Stomach smooth muscle (tissue), 2 donors: ENCODE measurements around the gene MRTFA.

Source experiments
- H3K27ac ChIP-seq: one replicate; pipeline ENCODE4 v1.7.0; 2013; ENCODE audit warnings: mild to moderate bottlenecking, low read length, inconsistent platforms
- H3K27me3 ChIP-seq, 2 donors: one replicate each; pipeline ENCODE4 v1.7.0; 2013; ENCODE audit warnings: low read length in 2 of 2; ENCODE audit not compliant: insufficient read depth in 2 of 2, control insufficient read depth in 1 of 2
- H3K36me3 ChIP-seq, 2 donors: one replicate each; pipeline ENCODE4 v1.7.0; 2013; ENCODE audit warnings: low read length in 2 of 2; ENCODE audit not compliant: control insufficient read depth in 2 of 2, insufficient read depth in 2 of 2
- H3K4me1 ChIP-seq: one replicate; pipeline ENCODE4 v1.7.0; 2013; ENCODE audit warnings: low read length; ENCODE audit not compliant: control insufficient read depth, insufficient read depth
- H3K4me3 ChIP-seq, 2 donors: one replicate each; pipeline ENCODE4 v1.7.0; 2013; ENCODE audit warnings: low read length in 2 of 2
- H3K9ac ChIP-seq, 2 donors: one replicate each; pipeline ENCODE4 v1.7.0; 2013; ENCODE audit warnings: low read length in 2 of 2, mild to moderate bottlenecking in 1 of 2
- H3K9me3 ChIP-seq, 2 donors: one replicate each; pipeline ENCODE4 v1.7.0; 2013; ENCODE audit warnings: low read length in 2 of 2; ENCODE audit not compliant: control insufficient read depth in 2 of 2
- donor health status: healthy.
- donor health status: Pancreatic carcinoma.

Gene MRTFA

DNA sequence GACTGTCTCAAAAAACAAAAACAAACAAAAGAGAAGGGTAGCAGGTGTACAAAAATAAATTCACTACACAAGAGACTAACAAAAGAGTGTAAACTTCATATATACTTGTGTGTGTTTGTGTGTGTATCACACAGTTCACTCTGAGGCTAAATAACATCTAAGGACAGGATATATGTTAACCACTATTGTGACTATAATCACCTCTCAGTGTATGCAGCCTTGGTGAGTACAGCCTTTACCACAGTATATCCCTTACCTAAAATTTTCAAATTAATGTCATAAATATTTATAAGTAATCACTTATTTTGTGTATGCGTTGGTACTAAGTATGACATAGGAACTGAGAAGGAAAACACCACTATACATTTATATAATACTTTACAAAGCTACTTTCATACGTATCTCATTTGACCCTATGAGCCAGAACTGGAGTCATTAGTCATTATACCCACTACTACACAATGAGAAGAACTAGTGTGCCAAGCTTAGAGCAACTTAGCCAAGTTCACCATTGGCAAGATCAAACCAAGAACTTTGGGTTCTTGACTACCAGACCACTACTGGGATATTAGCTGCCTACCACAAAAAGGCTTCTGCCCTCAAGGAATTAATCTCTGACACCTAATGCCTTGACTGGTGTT is 149.4 kb downstream of the MRTFA start:
- peaks cover 0 to 2% of the 10 kb centered on the region in 2 donors for H3K36me3 ChIP-seq
- no peak overlapping the region for H3K9ac ChIP-seq
- H3K4me3 ChIP-seq = no peak overlapping the region
- no peaks in the 10 kb centered on the region for H3K27me3 ChIP-seq
- H3K27ac ChIP-seq = no peak overlapping the region
- peaks cover 8% of the 10 kb centered on the region for H3K4me1 ChIP-seq
- no peaks in the 10 kb centered on the region for H3K9me3 ChIP-seq

DNA sequence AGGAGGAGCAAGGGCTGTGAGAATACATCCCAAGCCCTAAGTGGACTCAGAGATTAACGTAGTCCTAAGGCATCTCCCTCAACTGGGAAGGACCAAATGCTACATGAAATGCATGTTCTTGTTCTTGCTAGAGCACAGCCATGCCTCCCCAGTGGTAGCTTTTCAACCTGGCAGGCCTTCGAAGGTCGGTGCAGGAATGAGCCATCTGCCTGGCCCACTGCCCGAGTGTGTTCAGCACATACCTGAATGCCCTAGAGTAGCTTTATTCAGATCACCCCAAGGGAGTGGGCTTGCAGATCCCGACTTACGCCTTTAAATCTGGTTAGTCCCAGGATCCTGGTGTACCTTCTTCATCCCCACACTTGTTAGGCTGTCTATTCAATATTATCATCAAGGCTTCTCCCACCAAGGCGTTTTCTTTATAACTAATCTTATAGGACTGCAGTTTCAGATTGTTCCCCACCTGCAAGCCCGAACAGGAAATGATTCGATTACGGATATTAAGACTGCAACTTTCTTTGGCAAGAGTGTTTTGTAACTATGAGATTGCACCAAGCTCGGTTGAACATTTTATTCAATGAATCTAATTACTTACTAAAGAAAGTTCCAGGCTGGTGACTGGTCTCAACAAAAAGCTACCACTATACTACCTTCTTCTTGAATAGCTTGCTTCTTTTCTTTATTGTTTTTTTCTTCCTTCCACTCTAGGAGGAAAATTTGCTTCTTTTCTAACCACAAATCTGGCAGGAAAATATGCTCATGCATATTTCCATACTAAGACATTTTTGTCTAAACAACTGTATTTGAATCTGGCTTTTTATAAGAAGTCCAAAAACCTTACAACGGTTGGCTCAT is 150.5 kb downstream of the MRTFA start:
- peaks cover 0 to 2% of the 10 kb centered on the region in 2 donors for H3K36me3 ChIP-seq
- H3K9me3 ChIP-seq = no peaks in the 10 kb centered on the region
- no peak overlapping the region for H3K27ac ChIP-seq
- no peaks in the 10 kb centered on the region for H3K27me3 ChIP-seq
- H3K4me3 ChIP-seq = no peak overlapping the region
- H3K9ac ChIP-seq = no peak overlapping the region
- peaks cover 5% of the 10 kb centered on the region for H3K4me1 ChIP-seq

DNA sequence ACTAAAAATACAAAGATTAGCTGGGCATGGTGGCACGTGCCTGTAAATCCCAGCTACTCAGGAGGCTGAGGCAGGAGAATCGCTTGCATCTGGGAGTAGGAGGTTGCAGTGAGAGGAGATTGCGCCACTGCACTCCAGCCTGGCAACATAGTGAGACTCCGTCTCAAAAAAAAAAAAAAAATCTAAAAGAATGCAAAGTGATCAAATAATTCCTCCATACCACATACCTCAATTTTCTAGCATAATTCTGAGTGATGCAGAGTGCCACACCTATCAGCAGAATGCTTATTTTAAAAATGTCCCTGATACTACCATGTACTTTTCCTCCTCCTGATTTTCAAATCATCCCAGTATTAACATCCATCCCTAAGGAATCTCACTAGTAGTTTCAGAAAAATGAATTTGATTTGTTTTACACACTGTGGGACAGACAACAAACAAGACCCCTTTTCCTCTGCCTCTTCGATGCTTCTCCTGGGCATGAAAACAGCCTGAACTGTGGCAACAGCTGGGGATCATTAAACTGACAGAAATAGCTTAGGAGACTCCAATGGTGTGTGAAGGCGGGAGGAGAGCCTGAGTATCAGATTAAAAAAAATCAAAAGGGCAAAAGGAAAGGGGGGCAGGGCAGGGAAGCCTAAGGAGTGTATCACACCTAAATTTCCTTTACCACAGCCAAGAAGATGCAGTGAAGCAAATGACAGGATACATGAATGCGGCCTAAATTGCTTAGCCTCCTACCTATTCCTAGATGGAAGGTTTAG is 151.4 kb downstream of the MRTFA start:
- peaks cover 5% of the 10 kb centered on the region for H3K4me1 ChIP-seq

DNA sequence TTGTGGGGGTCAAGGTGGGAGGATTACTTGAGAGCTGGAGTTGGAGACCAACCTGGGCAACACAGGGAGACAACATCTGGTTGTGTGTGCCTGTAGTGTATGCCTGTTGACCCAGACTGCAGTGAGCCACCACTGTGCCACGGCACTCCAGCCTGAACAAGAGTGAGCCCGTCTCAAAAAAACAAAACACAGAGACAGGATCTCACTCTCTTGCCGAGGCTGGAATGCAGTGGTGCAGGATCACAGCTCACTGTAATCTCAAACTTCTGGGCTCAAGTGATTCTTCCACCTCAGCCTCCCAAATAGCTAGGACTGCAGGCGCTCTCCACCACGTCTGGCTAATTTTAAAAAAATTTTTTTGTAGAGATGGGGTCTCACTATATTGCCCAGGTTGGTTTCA is 153.6 kb downstream of the MRTFA start:
- H3K27me3 ChIP-seq = no peaks in the 10 kb centered on the region
- no peak overlapping the region for H3K9ac ChIP-seq
- H3K4me1 ChIP-seq = peaks cover 5% of the 10 kb centered on the region
- H3K36me3 ChIP-seq = peaks cover 0 to 2% of the 10 kb centered on the region in 2 donors
- no peaks in the 10 kb centered on the region for H3K9me3 ChIP-seq
- H3K27ac ChIP-seq = no peak overlapping the region
- H3K4me3 ChIP-seq = no peak overlapping the region

More for the DNA sequence above, 151.4 kb downstream of the MRTFA start:
- Histone ChIP-seq H3K9me3 (no peaks in the 10 kb centered on the region), H3K27me3 (no peaks in the 10 kb centered on the region), H3K27ac (no peak overlapping the region), H3K9ac (no peak overlapping the region), H3K36me3 (peaks cover 0 to 2% of the 10 kb centered on the region in 2 donors), H3K4me3 (no peak overlapping the region)

DNA sequence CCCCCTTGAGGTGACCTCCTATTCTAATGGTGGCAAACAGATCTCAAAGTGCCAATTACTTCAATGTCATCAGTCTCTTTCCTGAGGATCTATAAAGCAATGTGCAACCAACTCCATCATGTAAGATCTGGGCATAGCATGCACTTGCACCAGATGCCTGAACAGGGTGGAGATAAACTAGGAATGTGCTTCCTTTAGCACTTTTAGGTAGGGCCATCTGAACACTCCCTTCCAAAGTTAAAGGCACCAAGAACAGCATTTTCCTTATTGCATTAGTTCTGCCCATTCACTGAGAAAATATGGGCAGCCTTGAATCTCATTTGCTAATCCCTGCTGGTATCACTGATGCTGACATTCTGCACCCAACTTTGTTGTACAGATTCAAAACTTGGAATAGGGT is 154.1 kb downstream of the MRTFA start:
- Histone ChIP-seq H3K27me3 (no peaks in the 10 kb centered on the region), H3K4me3 (no peak overlapping the region), H3K36me3 (peaks cover 0 to 2% of the 10 kb centered on the region in 2 donors), H3K4me1 (peaks cover 5% of the 10 kb centered on the region), H3K9ac (no peak overlapping the region), H3K9me3 (no peaks in the 10 kb centered on the region), H3K27ac (no peak overlapping the region)

DNA sequence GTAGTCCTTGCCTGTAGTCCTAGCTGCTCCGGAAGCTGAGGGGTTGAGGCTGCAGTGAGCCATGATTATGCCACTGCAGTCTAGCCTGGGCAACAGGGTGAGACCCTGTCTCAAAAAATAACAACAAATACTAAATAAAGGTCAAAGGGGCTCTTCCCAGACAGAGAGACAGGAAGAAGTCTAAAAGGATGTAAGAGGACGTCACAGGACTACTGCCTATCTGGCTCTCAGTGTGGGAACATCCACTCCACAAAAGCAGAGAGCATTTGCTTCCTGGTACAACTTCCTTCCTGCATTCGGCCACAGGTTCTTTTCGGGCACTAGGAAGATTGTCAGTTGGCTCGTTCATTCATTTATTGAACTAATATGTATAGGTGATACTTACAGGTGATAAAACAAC is 155.5 kb downstream of the MRTFA start:
- no peak overlapping the region for H3K4me3 ChIP-seq
- H3K27me3 ChIP-seq = no peaks in the 10 kb centered on the region
- H3K4me1 ChIP-seq = peaks cover 5% of the 10 kb centered on the region
- peaks cover 0 to 2% of the 10 kb centered on the region in 2 donors for H3K36me3 ChIP-seq
- H3K9me3 ChIP-seq = no peaks in the 10 kb centered on the region
- H3K9ac ChIP-seq = no peak overlapping the region
- H3K27ac ChIP-seq = no peak overlapping the region

DNA sequence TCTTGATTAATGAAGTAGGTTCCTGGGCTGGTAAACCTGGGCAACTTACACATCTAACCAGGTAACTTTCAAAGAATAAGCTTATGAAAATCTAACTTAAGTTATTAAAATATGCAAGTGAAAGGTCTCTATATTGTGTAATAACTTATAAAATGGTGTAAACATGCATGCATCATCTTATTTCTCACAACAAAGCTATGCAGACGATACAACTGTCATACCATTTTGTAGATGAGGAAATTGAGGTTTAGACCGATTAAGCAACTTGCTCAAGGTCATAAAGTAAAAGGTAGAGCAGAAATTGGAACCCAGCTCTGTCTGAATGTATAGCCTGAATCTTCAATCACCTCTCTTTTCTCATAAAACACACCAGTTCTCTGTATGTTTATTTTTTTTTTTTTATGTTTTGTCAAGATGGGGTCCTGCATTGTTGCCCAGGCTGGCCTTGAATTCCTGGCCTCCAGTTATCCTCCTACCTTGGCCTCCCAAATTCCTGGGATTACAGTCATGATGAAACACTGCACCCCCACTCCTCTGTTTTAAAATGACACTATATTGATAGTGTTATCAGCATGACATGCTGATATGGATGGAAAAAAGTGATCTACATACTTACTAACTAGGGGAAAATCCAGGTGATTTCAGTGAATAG is 156.5 kb downstream of the MRTFA start:
- Histone ChIP-seq H3K27me3 (no peaks in the 10 kb centered on the region), H3K27ac (no peak overlapping the region), H3K4me1 (no peaks in the 10 kb centered on the region)

DNA sequence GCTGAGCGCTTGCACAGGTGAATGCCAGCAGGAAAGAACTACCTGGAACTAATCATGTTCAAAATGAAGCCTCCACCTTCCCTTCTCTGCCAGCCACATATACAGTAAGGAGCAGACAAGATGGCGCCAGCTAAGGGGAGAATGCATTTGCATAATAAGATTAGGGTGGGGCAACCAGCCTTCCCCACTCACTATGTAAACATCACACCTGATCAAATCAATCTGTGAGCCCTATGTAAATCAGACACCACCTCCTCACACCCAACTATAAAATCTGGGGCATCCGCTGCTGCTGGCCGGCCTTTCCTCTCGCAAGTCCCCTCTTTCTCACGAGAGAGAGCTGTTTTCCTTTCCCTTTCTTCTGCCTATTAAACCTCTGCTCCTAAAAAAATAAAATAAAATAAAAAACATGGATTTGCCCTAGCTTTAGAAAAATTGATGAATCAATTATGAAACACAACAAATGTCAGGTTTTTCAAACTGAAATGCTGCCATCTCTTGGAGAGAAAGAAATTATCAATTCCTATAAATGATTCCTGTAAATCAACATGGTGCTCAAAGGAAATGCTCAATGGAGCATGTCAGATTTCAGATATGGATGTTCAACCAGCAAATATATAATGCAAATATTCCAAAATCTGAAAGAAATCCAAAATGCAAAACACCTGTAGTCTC is 157.3 kb downstream of the MRTFA start:
- H3K4me1 ChIP-seq = no peaks in the 10 kb centered on the region
- H3K27ac ChIP-seq = no peak overlapping the region
- H3K9ac ChIP-seq = no peak overlapping the region
- H3K36me3 ChIP-seq = no peaks in the 10 kb centered on the region
- H3K27me3 ChIP-seq = no peaks in the 10 kb centered on the region
- no peaks in the 10 kb centered on the region for H3K9me3 ChIP-seq
- H3K4me3 ChIP-seq = no peak overlapping the region

More for the DNA sequence above, 156.5 kb downstream of the MRTFA start:
- no peak overlapping the region for H3K4me3 ChIP-seq
- no peak overlapping the region for H3K9ac ChIP-seq
- no peaks in the 10 kb centered on the region for H3K36me3 ChIP-seq
- no peaks in the 10 kb centered on the region for H3K9me3 ChIP-seq

DNA sequence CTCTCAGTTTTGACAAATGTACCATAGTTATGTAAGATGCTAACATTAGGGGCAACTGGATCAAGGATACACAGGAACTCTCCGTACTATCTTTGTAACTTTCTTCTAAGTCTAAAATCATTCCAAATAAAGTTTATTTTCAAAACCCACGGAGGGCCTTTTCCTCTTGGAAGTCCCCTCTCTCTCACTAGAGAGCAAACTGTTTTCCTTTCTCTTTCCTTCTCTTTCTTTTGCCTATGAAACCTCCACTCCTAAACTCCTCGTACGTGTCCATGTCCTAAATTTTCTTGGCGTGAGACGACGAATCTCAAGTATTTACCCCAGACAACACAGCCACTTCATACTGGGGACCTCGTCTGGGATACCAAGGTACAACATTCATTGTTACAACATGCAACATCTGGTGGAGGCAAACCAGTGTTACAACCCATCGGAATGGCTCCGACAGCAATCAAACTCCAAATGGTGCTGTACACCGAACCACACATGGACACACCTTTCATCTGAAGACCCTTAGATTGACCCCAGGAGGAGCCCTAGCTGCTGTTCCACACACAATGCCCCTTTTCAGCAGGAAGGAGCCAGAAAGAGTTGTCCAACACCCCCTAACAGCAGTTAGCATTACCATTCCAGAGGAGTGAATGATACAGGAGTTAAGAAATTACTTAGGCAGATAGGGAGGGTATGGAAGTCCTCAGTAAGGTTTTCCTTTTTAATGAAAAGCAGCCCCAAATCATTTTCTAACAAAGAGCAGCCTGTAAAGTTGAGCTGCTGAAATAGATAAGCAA is 158.0 kb downstream of the MRTFA start:
- H3K9me3 ChIP-seq = no peaks in the 10 kb centered on the region
- H3K4me1 ChIP-seq = no peaks in the 10 kb centered on the region
- H3K36me3 ChIP-seq = no peaks in the 10 kb centered on the region
- no peak overlapping the region for H3K9ac ChIP-seq
- no peaks in the 10 kb centered on the region for H3K27me3 ChIP-seq
- no peak overlapping the region for H3K4me3 ChIP-seq
- H3K27ac ChIP-seq = no peak overlapping the region
